K562 (cell line): ENCODE measurements around the gene PPP4R4. TPM values are rescaled to one million over a fixed set of nuclear protein-coding genes. Genes with fewer than 3 reads are reported as not detected.

Experiments
- ATAC-seq: fragments of 200-7000 bp; cut with Tn5 transposase; 3 replicates; pipeline ENCODE4 v1.9.1; 2020; ENCODE audit warnings: moderate library complexity
- BruUV-seq: library from RNA; stranded (reverse); fragments of 400-500 nt; replicated peaks from 2 replicates; lab custom pipeline; 2021; lab: Mats Ljungman, UMichigan
- CTCF ChIA-PET: fragments of 300-600 bp; formaldehyde crosslinking; extraction: SDS; loops from one replicate; lab custom pipeline; 2021; ENCODE audit warnings: low intra/inter-chr PET ratio; lab: Yijun Ruan, JAX
- POLR2A ChIA-PET: fragments of 300-600, 350-650 bp; sonication (Branson Sonifier 250); formaldehyde crosslinking; extraction: SDS; loops from one replicate; lab custom pipeline; 2021; ENCODE audit warnings: antibody characterized with exemption, inconsistent platforms; lab: Yijun Ruan, JAX
- DNase-seq, 4 experiments: peaks; one replicate each; pipeline versions ENCODE4 v3.0.0 to v3.0.0-alpha.2; 2011 to 2018; ENCODE audit warnings: low spot score in 3 of 4, mixed read lengths in 3 of 4; ENCODE audit errors: extremely low read depth in 1 of 4
- FAIRE-seq: peaks from 2 replicates; lab custom pipeline; 2011; peaks lifted over from hg19 to GRCh38; lab: Jason Lieb, UNC
- H2AFZ ChIP-seq: 2 replicates; pipeline ENCODE4 v1.6.0; 2011; ENCODE audit warnings: low read depth, low read length, control low read depth, inconsistent platforms
- H3K27ac ChIP-seq: fragments of 200-600 bp; 3 replicates; pipeline ENCODE4 v1.8.0; 2011; ENCODE audit warnings: low read depth, mild to moderate bottlenecking, control low read depth, inconsistent platforms, low read length, moderate library complexity, mixed read lengths; ENCODE audit errors: extremely low read depth
- H3K27me3 ChIP-seq, 2 experiments: fragments of 300-600 bp in 1 of 2; 2 replicates in 1 of 2; 3 replicates in 1 of 2; pipeline versions ENCODE4 v1.6.0 to v1.8.0; 2011; ENCODE audit warnings: inconsistent platforms in 2 of 2, low read length in 2 of 2, mild to moderate bottlenecking in 1 of 2, mixed read lengths in 1 of 2, moderate library complexity in 1 of 2; ENCODE audit not compliant: control insufficient read depth in 2 of 2, insufficient read depth in 2 of 2
- H3K36me3 ChIP-seq: fragments of 300-600 bp; 3 replicates; pipeline ENCODE4 v1.8.0; 2011; ENCODE audit warnings: mild to moderate bottlenecking, low read length, inconsistent platforms; ENCODE audit not compliant: control insufficient read depth, insufficient read depth
- H3K4me1 ChIP-seq, 2 experiments: fragments of 200-600 bp in 1 of 2; replicated peaks in 1 of 2; 2 replicates in 1 of 2; 3 replicates in 1 of 2; pipeline versions ENCODE4 v1.5.1 to v1.8.0; 2011; ENCODE audit warnings: inconsistent platforms in 2 of 2, low read length in 2 of 2, mild to moderate bottlenecking in 1 of 2, mixed read lengths in 1 of 2, moderate library complexity in 1 of 2; ENCODE audit not compliant: control insufficient read depth in 2 of 2, insufficient read depth in 2 of 2
- H3K4me2 ChIP-seq: 2 replicates; pipeline ENCODE4 v1.6.1; 2011; ENCODE audit warnings: low read length, control low read depth, inconsistent platforms, mixed read lengths; ENCODE audit not compliant: insufficient read depth
- H3K4me3 ChIP-seq: fragments of 200-600 bp; sonication (generic), shearing (Covaris generic); 2 replicates; pipeline ENCODE4 v1.5.1; 2016; ENCODE audit warnings: control low read depth, inconsistent platforms
- H3K79me2 ChIP-seq: fragments of 200-600 bp; 3 replicates; pipeline ENCODE4 v1.8.0; 2011; ENCODE audit warnings: low read length, inconsistent platforms; ENCODE audit not compliant: control insufficient read depth, insufficient read depth
- H3K9ac ChIP-seq, 2 experiments: 2 replicates each; pipeline versions ENCODE4 v1.6.0 to v1.6.1; 2011; ENCODE audit warnings: low read depth in 2 of 2, low read length in 2 of 2, control low read depth in 1 of 2, inconsistent platforms in 1 of 2, mild to moderate bottlenecking in 1 of 2, mixed read lengths in 1 of 2; ENCODE audit not compliant: insufficient read depth in 1 of 2
- H3K9me1 ChIP-seq: one replicate; pipeline ENCODE4 v1.6.0; 2011; ENCODE audit warnings: inconsistent platforms, mild to moderate bottlenecking, low read length, moderate library complexity; ENCODE audit not compliant: control insufficient read depth, insufficient read depth
- H3K9me3 ChIP-seq: replicated peaks from 2 replicates; pipeline ENCODE4 v1.5.1; 2011; ENCODE audit warnings: low read depth, low read length, inconsistent platforms; ENCODE audit not compliant: control insufficient read depth, insufficient read depth
- H4K20me1 ChIP-seq: replicated peaks from 2 replicates; pipeline ENCODE4 v1.6.1; 2011; ENCODE audit warnings: low read length, inconsistent platforms, mixed read lengths; ENCODE audit not compliant: control insufficient read depth, insufficient read depth
- CBFA2T2 ChIP-seq: fragments of 450-650 bp; conservative IDR thresholded peaks from 2 replicates; pipeline ENCODE4 v1.6.1; 2017; ENCODE audit warnings: mild to moderate bottlenecking
- CREM ChIP-seq: IDR thresholded peaks from 2 replicates; pipeline ENCODE4 v1.6.1; 2014; ENCODE audit warnings: antibody characterized with exemption, low read depth
- HCFC1 ChIP-seq: IDR thresholded peaks from 2 replicates; pipeline ENCODE4 v1.6.1; 2012; ENCODE audit warnings: low read depth, low read length, improper control_type of control experiment
- MEF2A ChIP-seq: IDR thresholded peaks from 2 replicates; pipeline ENCODE4 v1.6.1; 2011; ENCODE audit warnings: low read depth, mild to moderate bottlenecking, low read length, moderate library complexity; ENCODE audit not compliant: control insufficient read depth
- NFRKB ChIP-seq: fragments of 450-650 bp; IDR thresholded peaks from 2 replicates; pipeline ENCODE4 v1.6.1; 2016; ENCODE audit warnings: low read depth
- POLR3A ChIP-seq: IDR thresholded peaks from 2 replicates; pipeline ENCODE4 v1.6.1; 2011; ENCODE audit warnings: borderline replicate concordance, mild to moderate bottlenecking, moderate library complexity; ENCODE audit not compliant: insufficient read length, insufficient read depth; ENCODE audit errors: extremely low read depth
- RB1 ChIP-seq: fragments of 450-650 bp; IDR thresholded peaks from 2 replicates; pipeline ENCODE4 v1.6.1; 2017; ENCODE audit warnings: low read depth, mild to moderate bottlenecking
- SREBF1 ChIP-seq: fragments of 150-350 bp; IDR thresholded peaks from 2 replicates; pipeline ENCODE4 v1.6.1; 2014; ENCODE audit warnings: antibody characterized with exemption, low read depth, low read length, borderline replicate concordance
- ZNF408 ChIP-seq: fragments of 250-450 bp; sonication (Bioruptor Pico); IDR thresholded peaks from 2 replicates; pipeline ENCODE4 v1.4.0; 2020; ENCODE audit warnings: low read depth, mild to moderate bottlenecking, moderate library complexity
- WGBS: fragments of 100-300 bp; shearing (Covaris generic); methylation state at CpG from one replicate; pipeline ENCODE4 v1.1.6; 2016; ENCODE audit warnings: low coverage, mixed read lengths; ENCODE audit not compliant: insufficient coverage; ENCODE audit errors: missing lambda C conversion rate; 5-methylcytosine and 5-hydroxymethylcytosine counted together
- in situ Hi-C: fragments of 300-500 bp; cut with MboI; formaldehyde crosslinking; loops from 4 replicates; pipeline ENCODE4 v1.15.0; 2018; ENCODE audit warnings: inconsistent platforms, mixed read lengths
- intact Hi-C: fragments of 100-400 bp; cut with micrococcal nuclease; formaldehyde crosslinking; loops from 2 replicates; pipeline ENCODE4 v1.14.2; 2022
- polyA plus RNA-seq, 8 experiments: library from polyadenylated mRNA; depleted of rRNA in 4 of 8; stranded (reverse) in 5 of 8; unstranded in 3 of 8; fragments of >200 nt; fragmentation: Nextera tagmentation in 2 of 8; fragmentation: Illumina TruSeq in 1 of 8; extraction: Ambion mirVana in 2 of 8; extraction: Trizol in 1 of 8; gene quantifications; 2 replicates each; pipeline versions ENCODE4 v1.2.1 to v1.2.3, GENCODE V29; 2011 to 2014; ENCODE audit warnings: inconsistent platforms in 1 of 8, missing spikeins in 1 of 8
- total RNA-seq, 7 experiments: library from RNA; depleted of rRNA in 6 of 7; stranded (reverse); fragments of >200 nt in 6 of 7; fragmentation: Illumina TruSeq in 2 of 7; extraction: Trizol in 2 of 7; gene quantifications; 2 replicates each; pipeline versions ENCODE4 v1.2.1 to v1.2.3, GENCODE V29; 2011 to 2021; ENCODE audit warnings: low replicate concordance in 1 of 7
- TF ChIP-seq, protein P1 (sequence below): sonication (generic); formaldehyde crosslinking; IDR thresholded peaks from 2 replicates; pipeline ENCODE4 v1.8.0; 2022; ENCODE audit warnings: missing genetic modification reagents, mild to moderate bottlenecking, borderline replicate concordance
- TF ChIP-seq, protein P2 (sequence below): fragments of 200-800 bp; sonication (Bioruptor generic); IDR thresholded peaks from 2 replicates; pipeline ENCODE4 v1.6.1; 2017; ENCODE audit warnings: missing genetic modification characterization, missing compliant biosample characterization
- TF ChIP-seq, protein P3 (sequence below): fragments of 250-450 bp; sonication (Bioruptor Pico); IDR thresholded peaks from 2 replicates; pipeline ENCODE4 v1.9.0; 2021; ENCODE audit warnings: mild to moderate bottlenecking, inconsistent platforms
- TF ChIP-seq, protein P4 (sequence below): fragments of 250-450 bp; sonication (Bioruptor Pico); IDR thresholded peaks from 2 replicates; pipeline ENCODE4 v1.5.0; 2021; ENCODE audit warnings: mild to moderate bottlenecking, borderline replicate concordance

Gene PPP4R4
- total and polyA plus RNA-seq, 9 of the 15 experiments (the other 6 are each of a cell fraction or from before 2014, with no cell fraction given), result 0.11 to 0.26 TPM; not detected in 7

DNA sequence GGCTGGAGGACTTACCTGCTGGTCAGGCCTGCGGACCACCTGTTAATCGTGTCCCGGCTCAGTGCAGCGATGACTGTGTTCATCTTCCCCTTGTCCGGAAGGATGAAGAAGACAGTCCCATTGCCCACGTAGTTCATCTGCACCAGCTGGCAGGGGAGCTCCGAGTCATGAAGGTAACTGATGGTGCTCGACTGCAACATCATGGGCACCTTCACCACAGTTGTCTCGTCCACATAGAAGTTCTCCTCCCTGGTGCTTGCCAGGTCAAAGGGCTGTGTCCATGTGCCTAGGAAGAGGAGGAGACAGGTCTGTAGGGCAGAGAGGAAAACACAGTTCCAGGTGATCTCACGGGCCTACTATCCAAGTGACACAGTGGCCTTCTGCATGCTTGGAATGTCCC is 135.6 kb downstream of the PPP4R4 start:
- Histone ChIP-seq H3K27me3 (no peaks in the 10 kb centered on the region; a peak in 1 of 5 replicates), H2AFZ (no peak overlapping the region), H3K27ac (no peak overlapping the region), H4K20me1 (no peaks in the 10 kb centered on the region), H3K36me3 (no peaks in the 10 kb centered on the region), H3K9ac (no peak overlapping the region), H3K4me2 (no peak overlapping the region), H3K4me1 (no peaks in the 10 kb centered on the region), H3K4me3 (no peak overlapping the region), H3K79me2 (no peaks in the 10 kb centered on the region), H3K9me3 (no peaks in the 10 kb centered on the region), H3K9me1 (no peaks in the 10 kb centered on the region)
- FAIRE-seq, result no peak
- BruUV-seq, result no TSS peak
- DNase-seq, result no peak
- no peak for ATAC-seq
- in situ Hi-C loops, result no loop called here
- WGBS, result 2% methylated on average over 8 of the region's 10 CpGs
- CTCF ChIA-PET, result no interaction called here
- POLR2A ChIA-PET, result no interaction called here
- intact Hi-C loops, result no loop called here
- TF ChIP-seq POLR3A (no peak), CREM (no peak), CBFA2T2 (no peak), MEF2A (no peak), RB1 (no peak), ZNF408 (CRISPR knock-in tag) (no peak), HCFC1 (no peak), NFRKB (no peak), SREBF1 (no peak)
- TF ChIP-seq, protein P1, sequence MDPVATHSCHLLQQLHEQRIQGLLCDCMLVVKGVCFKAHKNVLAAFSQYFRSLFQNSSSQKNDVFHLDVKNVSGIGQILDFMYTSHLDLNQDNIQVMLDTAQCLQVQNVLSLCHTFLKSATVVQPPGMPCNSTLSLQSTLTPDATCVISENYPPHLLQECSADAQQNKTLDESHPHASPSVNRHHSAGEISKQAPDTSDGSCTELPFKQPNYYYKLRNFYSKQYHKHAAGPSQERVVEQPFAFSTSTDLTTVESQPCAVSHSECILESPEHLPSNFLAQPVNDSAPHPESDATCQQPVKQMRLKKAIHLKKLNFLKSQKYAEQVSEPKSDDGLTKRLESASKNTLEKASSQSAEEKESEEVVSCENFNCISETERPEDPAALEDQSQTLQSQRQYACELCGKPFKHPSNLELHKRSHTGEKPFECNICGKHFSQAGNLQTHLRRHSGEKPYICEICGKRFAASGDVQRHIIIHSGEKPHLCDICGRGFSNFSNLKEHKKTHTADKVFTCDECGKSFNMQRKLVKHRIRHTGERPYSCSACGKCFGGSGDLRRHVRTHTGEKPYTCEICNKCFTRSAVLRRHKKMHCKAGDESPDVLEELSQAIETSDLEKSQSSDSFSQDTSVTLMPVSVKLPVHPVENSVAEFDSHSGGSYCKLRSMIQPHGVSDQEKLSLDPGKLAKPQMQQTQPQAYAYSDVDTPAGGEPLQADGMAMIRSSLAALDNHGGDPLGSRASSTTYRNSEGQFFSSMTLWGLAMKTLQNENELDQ (CRISPR knock-in tag), result no peak
- TF ChIP-seq, protein P2, sequence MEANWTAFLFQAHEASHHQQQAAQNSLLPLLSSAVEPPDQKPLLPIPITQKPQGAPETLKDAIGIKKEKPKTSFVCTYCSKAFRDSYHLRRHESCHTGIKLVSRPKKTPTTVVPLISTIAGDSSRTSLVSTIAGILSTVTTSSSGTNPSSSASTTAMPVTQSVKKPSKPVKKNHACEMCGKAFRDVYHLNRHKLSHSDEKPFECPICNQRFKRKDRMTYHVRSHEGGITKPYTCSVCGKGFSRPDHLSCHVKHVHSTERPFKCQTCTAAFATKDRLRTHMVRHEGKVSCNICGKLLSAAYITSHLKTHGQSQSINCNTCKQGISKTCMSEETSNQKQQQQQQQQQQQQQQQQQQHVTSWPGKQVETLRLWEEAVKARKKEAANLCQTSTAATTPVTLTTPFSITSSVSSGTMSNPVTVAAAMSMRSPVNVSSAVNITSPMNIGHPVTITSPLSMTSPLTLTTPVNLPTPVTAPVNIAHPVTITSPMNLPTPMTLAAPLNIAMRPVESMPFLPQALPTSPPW (CRISPR knock-in tag), result no peak
- TF ChIP-seq, protein P3, sequence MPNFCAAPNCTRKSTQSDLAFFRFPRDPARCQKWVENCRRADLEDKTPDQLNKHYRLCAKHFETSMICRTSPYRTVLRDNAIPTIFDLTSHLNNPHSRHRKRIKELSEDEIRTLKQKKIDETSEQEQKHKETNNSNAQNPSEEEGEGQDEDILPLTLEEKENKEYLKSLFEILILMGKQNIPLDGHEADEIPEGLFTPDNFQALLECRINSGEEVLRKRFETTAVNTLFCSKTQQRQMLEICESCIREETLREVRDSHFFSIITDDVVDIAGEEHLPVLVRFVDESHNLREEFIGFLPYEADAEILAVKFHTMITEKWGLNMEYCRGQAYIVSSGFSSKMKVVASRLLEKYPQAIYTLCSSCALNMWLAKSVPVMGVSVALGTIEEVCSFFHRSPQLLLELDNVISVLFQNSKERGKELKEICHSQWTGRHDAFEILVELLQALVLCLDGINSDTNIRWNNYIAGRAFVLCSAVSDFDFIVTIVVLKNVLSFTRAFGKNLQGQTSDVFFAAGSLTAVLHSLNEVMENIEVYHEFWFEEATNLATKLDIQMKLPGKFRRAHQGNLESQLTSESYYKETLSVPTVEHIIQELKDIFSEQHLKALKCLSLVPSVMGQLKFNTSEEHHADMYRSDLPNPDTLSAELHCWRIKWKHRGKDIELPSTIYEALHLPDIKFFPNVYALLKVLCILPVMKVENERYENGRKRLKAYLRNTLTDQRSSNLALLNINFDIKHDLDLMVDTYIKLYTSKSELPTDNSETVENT (CRISPR knock-in tag), result no peak
- TF ChIP-seq, protein P4, sequence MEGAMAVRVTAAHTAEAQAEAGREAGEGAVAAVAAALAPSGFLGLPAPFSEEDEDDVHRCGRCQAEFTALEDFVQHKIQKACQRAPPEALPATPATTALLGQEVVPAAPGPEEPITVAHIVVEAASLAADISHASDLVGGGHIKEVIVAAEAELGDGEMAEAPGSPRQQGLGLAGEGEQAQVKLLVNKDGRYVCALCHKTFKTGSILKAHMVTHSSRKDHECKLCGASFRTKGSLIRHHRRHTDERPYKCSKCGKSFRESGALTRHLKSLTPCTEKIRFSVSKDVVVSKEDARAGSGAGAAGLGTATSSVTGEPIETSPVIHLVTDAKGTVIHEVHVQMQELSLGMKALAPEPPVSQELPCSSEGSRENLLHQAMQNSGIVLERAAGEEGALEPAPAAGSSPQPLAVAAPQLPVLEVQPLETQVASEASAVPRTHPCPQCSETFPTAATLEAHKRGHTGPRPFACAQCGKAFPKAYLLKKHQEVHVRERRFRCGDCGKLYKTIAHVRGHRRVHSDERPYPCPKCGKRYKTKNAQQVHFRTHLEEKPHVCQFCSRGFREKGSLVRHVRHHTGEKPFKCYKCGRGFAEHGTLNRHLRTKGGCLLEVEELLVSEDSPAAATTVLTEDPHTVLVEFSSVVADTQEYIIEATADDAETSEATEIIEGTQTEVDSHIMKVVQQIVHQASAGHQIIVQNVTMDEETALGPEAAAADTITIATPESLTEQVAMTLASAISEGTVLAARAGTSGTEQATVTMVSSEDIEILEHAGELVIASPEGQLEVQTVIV, result no peak
